NCI-H1436 treated with DMSO at 0.1 percent for 48 hours (cell line): ENCODE measurements around the gene ASF1B.
"Not testable (repeated sequence)": the region's sequence is repeated elsewhere in the genome, so short reads cannot be mapped to it uniquely, and the experiment has no call there.

Experiments
- DNase-seq: peaks from one replicate; lab custom pipeline; 2025; lab: John Stamatoyannopoulos, UW

Gene ASF1B

GRCh38 chr19:14159059-14159458 is 22.7 kb upstream of the ASF1B start:
- no peak for DNase-seq

- DNase-seq: no peak
Observed at GRCh38 chr19:14158276-14159023, 22.1 kb upstream of the ASF1B start.

DNA sequence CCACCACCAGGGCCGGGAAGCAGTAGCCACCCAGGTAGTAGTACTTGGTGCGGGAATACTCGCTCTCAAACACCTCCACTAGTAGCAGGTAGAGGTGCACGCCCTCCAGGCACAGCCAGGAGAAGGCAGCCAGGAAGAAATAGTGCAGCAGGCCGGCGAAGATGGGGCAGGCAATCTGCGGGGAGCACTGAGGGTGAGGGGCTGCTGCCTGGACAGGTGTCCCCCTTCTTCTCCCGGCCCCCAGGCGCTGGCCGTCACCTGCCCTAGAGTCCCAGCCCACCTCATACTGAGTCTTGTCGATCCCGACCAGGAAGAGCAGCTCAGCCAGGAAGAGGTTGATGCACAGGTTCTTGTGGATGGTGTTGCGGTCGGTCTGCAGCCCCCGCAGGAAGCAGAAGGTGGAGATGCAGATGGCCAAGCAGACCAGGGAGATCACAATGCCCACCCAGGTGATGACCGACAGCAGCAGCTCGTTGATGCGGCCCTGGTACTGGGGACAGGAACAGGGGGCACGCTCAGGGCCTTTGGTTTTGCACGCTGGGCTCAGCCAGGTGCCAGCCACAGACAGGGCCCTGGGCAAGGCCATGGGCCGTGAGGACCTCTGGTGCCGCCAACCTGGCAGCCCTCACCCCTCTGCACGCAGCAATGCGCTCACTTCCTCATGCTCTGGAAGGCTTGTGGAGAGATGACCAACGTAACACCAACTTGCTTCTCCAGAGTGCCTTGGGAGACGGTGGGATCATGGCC is 20.8 kb upstream of the ASF1B start:
- DNase-seq: no peak

DNA sequence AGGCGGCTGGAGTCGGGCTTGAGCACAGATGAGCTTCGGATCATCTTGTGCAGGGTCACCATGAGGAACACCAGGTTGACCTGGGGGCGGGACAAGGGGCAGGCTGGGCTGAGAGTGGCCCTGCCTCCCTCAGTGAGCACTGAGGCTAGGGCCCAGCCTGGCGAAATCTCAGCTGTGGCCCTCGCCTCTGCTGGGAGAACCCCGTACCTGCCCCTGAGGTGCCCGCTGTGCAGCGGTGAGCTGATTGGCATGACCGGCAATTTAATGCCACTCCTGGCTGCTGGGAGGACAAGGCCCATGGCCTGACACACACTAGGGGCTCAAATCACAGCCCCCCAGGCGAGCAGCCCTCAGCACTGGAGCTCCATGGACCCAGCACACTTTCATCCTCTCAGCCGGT is 19.7 kb upstream of the ASF1B start:
- no peak for DNase-seq

- DNase-seq: no peak
Observed at GRCh38 chr19:14155371-14155770, 19.0 kb upstream of the ASF1B start.

GRCh38 chr19:14152713-14153112 is 16.3 kb upstream of the ASF1B start:
- DNase-seq: no peak

DNA sequence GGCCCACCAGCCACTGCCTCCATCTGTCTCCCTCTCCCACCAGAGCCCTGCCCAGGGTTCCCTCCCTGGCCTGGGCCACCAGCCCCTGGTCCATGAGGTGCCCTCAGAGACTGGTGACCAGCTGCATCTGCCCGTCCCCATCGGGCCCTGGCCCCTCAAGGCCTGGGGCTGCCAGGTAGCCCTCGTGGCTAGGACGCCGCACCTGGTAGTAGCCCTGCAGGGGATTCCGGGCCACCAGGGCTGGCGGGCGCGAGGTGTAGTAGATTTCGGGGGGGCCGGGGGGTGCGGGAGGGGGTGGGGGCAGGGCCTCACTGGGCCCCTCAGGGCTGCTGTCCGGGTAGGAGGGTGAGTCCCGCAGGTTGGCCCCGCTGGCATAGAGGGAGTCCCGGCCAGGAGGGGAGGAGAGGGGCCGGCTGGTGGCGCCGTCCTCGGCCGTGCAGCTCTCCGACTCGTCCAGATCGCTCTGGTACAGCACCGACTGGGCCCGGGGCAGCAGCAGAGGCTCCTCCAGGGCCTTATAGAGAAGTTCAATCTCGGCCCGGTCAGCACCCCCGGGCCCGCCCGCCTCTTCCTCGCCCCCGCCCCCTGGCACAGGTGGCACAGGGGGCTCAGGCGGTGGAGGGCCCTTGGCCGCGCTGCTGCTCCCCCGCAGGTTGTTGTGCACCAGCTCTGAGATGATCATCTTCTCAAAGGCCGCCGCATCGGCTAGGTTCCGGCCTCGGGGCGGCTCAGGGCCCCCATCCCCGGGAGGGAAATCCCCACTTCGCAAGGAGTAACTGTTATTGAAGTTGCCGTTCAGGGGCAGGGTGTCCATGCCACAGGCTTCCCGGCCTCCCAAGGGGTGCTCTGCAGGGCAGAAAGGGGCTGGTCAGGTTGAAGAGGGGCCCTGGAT is 14.6 kb upstream of the ASF1B start:
- DNase-seq: no peak

DNA sequence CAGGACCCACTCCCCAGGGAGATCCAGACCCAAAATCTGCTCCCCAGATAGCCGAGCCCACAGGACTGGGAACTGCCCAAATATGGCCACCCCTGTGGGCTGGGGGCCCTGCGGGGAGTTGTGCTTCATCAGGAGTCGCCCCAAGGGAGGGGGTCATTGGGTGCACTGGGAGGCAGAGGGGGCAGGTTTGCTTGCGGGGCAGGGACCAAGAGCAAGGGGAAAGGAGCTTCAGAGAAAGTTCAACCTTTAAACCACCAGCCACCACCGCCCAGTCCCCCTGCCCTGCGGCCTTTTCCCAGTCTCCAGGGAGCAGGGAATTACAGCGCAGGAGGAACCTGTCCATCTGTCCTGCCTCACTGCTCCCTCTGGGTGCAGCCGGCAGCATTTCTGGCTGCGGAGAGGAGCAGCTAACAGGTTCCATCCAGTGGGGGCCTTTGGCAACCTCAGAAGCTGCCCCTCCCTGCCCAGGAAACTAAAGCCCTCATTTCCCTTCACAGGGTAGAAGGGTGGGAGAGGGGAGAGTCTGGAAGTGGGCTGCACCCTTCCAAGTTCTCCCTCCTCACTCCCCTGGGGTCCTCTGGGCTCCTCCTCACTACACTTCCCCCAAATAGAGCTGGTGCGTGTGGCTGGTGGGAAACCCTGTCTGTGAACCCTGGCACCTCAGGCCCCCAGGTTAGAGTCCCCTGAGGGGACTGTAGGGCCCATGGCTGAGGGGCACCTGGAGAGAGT is 13.8 kb upstream of the ASF1B start:
- DNase-seq: no peak

DNA sequence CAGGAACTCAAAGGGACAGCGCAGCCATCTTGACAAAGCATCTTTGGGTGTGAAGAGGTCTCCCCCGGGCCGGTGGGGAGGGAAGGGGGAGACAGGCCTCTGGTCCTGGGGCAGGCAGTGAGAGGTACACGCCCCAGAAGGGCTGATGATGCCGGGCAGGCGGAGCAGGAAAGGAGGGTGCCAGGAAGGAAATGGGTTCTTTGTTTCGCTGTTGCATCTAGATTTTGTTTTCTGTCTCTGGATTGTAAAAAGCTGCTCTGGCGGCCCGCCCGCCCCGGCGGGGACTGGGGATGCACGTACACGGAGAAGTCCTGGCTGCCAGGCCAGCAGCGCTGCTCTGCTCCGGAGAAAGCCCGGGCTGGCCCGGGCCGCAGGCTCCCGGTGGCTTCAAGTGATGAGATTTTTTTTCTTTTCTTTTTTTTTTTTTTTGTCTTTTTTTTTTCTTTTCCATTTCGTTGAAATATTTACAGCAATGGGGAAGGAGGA is 13.2 kb upstream of the ASF1B start:
- no peak for DNase-seq

DNA sequence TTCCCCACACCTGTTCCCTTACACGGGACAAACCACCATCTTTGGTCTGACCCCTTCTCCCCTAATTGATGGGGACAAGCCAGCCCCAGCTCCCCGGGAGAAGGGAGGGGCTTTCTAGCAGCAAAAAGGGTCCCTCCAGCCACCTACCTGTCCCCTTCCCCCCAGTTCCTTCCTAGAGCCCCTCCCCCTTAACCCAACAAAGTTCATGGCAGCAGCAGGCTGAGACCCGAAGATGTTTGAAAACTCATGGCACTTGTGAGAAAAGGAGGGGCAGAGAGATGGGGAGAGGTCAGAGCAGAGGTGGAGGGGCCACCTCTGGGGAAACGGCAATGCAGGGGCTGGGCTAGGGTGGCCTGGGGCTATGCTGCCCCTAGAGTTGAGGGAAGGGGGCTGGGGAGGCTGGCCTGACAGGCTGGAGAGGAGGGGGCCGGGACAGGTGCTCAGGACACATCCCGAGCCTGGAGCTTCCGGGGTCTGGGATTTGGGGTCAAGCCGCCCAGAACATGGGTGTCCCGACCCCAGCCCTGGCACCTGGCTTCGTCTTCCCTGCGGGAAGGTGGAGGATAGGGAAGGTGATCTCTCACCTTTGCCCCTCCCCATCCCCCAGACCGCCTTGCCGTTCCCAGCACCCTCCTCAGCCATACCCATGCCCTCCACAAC is 12.5 kb upstream of the ASF1B start:
- DNase-seq: no peak

GRCh38 chr19:14147797-14148605 is 11.6 kb upstream of the ASF1B start:
- DNase-seq: no peak

GRCh38 chr19:14146789-14147216 is 10.4 kb upstream of the ASF1B start:
- no peak for DNase-seq

- not testable (repeated sequence) for DNase-seq
Observed at GRCh38 chr19:14146169-14146568, 9.8 kb upstream of the ASF1B start.

DNA sequence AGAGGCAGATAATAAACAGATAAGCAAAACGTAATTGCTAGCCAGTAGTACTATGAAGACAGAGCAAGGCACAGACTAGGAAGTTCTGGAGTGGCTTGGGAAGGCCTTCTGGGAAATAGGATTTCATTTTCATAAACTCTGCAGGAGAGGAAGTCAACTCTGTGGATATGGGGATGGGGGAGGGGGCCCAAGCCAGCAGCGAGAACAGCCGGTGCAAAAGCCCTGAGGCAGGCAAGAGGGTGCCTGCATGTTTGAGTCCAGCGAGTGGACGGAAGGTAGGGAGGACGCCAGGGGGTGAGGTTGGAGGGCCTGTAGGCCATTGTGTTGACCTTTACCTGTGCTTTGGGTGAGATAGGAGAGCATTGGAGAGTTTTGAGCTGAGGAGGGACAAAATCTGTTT is 9.0 kb upstream of the ASF1B start:
- DNase-seq: no peak

DNA sequence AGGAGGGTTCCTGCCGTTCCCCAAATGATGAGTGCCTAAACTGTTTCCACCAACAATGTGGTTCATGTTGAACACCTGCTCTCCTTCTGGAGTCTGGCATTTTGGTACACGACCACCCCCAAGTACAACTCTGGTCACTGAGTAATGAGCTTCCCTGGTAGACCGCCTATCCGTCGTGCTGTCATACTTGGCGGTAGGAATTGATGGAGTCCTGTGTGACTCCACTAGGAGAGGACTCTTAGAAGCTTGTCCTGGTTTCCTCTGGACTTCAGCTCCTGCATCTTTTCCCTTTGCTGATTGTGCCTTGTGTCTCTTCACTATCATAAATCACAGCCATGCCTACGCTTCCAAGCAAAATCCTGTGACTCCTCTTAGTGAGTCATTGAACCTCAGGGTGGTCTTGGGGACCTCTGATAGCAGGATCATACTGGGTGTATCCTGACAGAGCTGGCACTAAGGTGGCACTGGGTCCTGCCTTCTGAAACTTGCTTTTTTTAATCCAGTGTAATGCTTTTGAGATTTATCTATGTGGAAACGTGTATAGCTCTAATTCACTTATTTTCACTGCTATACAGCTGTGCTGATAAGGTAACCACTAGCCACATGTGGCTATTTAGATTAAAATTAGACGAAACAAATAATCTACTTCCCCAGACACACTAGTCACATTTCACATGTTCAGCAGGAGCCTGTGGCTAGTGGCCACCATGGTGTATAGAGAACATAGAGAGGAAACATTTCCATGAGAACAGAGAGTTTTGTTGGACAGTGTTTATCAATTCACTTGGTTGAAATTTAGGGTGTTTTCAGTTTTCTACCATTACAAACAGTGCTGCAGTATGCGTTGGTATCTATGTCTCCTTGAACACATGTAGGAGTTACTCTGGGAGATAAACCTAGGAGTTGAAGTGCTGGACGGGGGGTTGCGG is 6.1 kb upstream of the ASF1B start:
- DNase-seq: no peak

DNA sequence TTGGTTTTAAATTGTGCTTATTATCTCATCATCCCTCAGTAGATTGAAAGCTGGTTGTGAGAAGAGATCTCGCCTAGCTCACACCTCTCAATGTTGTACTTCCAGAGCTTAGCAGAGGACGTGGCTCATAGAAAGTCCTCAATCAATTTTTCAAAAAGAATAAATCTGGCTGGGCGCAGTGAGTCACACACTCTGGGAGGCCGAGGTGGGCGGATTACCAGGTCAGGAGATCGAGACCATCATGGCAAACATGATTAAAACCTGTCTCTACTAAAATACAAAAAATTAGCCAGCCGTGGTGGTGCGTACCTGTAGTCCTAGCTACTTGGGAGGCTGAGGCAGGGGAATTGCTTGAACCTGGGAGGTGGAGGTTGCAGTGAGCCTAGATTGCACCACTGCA is 4.7 kb upstream of the ASF1B start:
- DNase-seq: no peak

GRCh38 chr19:14139944-14140343 is 3.6 kb upstream of the ASF1B start:
- no peak for DNase-seq

DNA sequence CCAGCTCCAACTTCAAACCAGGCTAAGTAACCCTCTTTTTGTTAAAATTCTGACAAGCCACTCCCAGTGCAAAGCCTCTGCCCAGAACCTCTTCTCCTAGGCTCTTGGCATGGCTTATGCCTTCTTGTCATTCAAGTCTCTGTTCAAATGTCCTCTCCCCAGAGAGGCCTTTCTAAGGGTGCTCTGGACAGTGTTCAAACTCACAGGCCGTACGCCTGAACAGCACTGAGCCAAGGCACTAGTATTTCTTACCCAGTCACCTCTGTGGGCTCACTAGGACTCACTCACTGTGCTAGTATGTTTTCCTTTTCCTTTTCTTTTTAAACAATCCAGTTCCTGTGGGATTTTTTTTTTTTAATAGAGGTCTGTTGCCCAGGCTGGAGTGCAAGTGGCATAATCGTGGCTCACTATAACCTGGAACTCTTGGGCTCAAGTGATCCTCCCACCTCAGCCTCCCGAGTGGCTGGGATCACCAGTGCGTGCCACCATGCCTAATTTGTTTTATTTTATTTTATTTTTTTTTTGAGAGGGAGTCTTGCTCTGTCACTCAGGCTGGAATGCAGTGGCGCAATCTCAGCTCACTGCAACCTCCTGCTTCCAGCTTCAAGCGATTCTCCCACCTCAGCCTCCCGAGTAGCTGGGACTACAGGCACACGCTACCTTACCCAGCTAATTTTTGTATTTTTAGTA is 2.3 kb upstream of the ASF1B start:
- no peak for DNase-seq
